Right hindlimb (tissue), 1 donor: ENCODE measurements around the gene ZNF669.

Experiments used
- DNase-seq: peaks from one replicate; pipeline ENCODE4 v3.0.0-alpha.2; 2018

The ZNF669 gene

GRCh38 chr1:247056071-247056470 is 48.1 kb downstream of the ZNF669 start:
- no peak for DNase-seq

GRCh38 chr1:247054992-247055415 is 49.2 kb downstream of the ZNF669 start:
- no peak for DNase-seq
